Mucosa of descending colon (tissue), 3 donors: ENCODE data around the gene HOXC13. TPM values are rescaled to one million over a fixed set of nuclear protein-coding genes. Genes with fewer than 3 reads are reported as not detected.

ENCODE experiments used
- ATAC-seq: fragments of 200-7000 bp; cut with Tn5 transposase; one replicate; pipeline ENCODE4 v1.9.1; 2020; ENCODE audit warnings: mild to moderate bottlenecking, moderate library complexity
- DNase-seq, 3 donors: peaks; one replicate each; pipeline ENCODE4 v3.0.0-alpha.2; 2020
- H3K36me3 ChIP-seq: fragments of 200-600 bp; one replicate; pipeline ENCODE4 v1.8.0; 2021; ENCODE audit warnings: low read depth, mild to moderate bottlenecking
- H3K4me1 ChIP-seq: fragments of 200-600 bp; one replicate; pipeline ENCODE4 v1.8.0; 2021; ENCODE audit warnings: low read depth, mild to moderate bottlenecking
- H3K4me3 ChIP-seq: fragments of 200-600 bp; one replicate; pipeline ENCODE4 v1.8.0; 2021; ENCODE audit warnings: mild to moderate bottlenecking
- H3K9me3 ChIP-seq: fragments of 200-600 bp; one replicate; pipeline ENCODE4 v1.8.0; 2021; ENCODE audit warnings: mild to moderate bottlenecking
- intact Hi-C, 2 donors: fragments of 100-400 bp; cut with DNase I in 1 of 2; cut with micrococcal nuclease in 1 of 2; formaldehyde crosslinking; loops; one replicate each; pipeline versions ENCODE4 v1.11.0 to v1.11.1; 2022; cut with DNase I, micrococcal nuclease
- total RNA-seq, 3 donors: library from RNA; stranded (reverse); fragmentation: NEBNext Ultra II Directional in 2 of 3; extraction: Animal tissue kit (Norgen Biotek cat#: 25700) in 2 of 3; gene quantifications; one replicate each; pipeline versions ENCODE4 v1.2.1 to v1.2.4, GENCODE V29; 2021 to 2023
- TF ChIP-seq, protein P1 (sequence below): fragments of 200-600 bp; IDR thresholded peaks from one replicate; pipeline ENCODE4 v1.8.0; 2022; ENCODE audit warnings: antibody characterized with exemption, mild to moderate bottlenecking
- donor health status: DM: no; HTN: no; CAD: no; lungs with moderate emphysema.
- donor health status: DM: no; HTN: no; CAD: no.
- donor health status: DM: no; HTN: yes; CAD: no.

HOXC13 gene
- total RNA-seq, 3 donors from 2014 or later, result not detected

DNA sequence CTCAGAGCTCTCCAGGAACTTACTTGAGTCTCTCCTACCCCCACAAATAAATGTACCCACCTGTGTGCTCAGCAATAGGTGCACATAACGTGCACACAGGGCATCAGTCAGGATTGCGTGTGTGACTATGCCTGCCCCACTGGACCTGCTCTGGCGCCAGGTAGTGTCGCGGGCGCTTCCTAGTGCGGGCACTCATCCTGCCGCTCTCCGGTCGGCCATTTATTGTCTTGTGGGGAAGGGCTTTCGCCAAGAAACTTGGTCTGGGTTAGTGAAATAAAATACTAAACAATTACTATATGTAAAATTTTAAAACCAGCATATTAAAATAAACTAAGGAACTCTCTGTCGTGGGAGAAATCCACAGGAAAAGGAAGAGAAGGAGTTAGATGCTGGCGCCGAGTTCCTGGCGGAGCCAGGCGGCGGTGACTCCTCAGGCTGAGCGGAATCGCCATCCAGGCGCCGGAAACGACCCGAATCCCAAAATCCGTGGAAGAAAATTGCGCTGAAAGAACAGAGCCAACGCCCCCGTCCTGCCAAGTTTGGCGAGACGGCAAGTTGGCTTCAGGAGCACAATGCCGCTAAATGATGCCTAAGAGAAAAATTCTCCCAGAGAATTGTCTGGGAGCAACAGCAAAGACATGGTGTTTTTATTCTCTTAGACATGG is 7.9 kb upstream of the HOXC13 start:
- no peaks in the 10 kb centered on the region for H3K4me1 ChIP-seq
- H3K4me3 ChIP-seq, result no peak overlapping the region
- H3K9me3 ChIP-seq, result no peaks in the 10 kb centered on the region
- H3K36me3 ChIP-seq, result no peaks in the 10 kb centered on the region
- ATAC-seq (no peak), DNase-seq (no peak)
- intact Hi-C loops, result no loop called here
- TF ChIP-seq, protein P1, sequence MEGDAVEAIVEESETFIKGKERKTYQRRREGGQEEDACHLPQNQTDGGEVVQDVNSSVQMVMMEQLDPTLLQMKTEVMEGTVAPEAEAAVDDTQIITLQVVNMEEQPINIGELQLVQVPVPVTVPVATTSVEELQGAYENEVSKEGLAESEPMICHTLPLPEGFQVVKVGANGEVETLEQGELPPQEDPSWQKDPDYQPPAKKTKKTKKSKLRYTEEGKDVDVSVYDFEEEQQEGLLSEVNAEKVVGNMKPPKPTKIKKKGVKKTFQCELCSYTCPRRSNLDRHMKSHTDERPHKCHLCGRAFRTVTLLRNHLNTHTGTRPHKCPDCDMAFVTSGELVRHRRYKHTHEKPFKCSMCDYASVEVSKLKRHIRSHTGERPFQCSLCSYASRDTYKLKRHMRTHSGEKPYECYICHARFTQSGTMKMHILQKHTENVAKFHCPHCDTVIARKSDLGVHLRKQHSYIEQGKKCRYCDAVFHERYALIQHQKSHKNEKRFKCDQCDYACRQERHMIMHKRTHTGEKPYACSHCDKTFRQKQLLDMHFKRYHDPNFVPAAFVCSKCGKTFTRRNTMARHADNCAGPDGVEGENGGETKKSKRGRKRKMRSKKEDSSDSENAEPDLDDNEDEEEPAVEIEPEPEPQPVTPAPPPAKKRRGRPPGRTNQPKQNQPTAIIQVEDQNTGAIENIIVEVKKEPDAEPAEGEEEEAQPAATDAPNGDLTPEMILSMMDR, result no peak

DNA sequence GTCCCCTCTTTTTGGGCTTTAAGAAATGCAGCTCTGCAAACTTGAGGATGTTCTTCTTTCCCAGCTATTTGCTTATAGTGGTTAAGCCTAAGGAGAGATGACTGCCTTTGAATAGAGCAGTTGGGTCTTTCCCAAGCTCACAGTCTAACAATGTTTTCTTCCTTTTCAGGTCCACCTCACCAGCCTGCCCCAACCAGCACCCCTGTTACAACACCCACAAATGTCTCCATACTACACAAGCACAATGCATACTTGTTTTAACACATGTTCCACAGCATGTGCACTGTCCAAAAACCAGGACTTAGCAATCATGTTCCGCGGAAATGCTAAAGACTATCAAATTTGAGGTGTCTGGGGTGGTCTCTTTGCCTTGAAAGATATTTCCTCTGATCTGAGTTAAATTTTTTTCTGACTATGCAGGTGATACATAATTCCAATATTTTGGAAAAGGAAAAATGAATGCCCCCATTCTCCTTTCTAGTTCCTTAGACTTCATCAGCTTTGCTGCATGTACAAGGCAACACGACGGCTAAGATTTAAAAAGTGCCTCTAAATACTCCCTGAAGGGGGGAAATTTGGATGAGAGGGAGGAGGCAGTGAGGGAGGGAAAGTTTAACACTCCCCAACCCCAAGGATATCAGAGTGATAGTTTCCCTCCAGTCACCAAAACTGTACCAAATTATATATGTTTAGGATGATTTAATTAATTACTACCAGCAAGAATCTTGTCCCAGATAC is 6.6 kb upstream of the HOXC13 start:
- ATAC-seq, result no peak
- intact Hi-C loops, result no loop called here

DNA sequence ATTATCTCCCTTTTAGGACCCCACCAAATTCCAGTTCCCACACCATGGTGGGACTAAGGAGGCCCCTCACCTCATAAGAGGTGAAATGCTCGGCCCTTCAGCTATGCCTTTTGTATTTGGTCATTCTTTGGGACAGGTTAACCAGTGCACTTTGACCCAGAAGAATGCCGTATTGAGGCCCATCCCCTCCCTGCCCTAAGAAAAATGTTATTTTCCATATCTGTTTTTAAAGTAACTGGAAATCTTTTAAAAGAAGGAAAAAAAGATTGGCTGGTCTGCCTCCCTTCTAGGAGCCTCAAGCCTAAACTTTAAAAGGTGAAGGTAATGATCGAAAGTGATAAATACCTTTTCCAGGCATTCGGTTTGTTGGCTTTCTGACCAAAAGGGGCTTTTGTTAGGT is 5.7 kb upstream of the HOXC13 start:
- no peak for ATAC-seq
- TF ChIP-seq, protein P1, result no peak

More for the DNA sequence above, 6.6 kb upstream of the HOXC13 start:
- DNase-seq, result no peak
- H3K4me3 ChIP-seq, result no peak overlapping the region
- no peaks in the 10 kb centered on the region for H3K9me3 ChIP-seq
- no peaks in the 10 kb centered on the region for H3K4me1 ChIP-seq
- no peaks in the 10 kb centered on the region for H3K36me3 ChIP-seq
- TF ChIP-seq, protein P1, result no peak

DNA sequence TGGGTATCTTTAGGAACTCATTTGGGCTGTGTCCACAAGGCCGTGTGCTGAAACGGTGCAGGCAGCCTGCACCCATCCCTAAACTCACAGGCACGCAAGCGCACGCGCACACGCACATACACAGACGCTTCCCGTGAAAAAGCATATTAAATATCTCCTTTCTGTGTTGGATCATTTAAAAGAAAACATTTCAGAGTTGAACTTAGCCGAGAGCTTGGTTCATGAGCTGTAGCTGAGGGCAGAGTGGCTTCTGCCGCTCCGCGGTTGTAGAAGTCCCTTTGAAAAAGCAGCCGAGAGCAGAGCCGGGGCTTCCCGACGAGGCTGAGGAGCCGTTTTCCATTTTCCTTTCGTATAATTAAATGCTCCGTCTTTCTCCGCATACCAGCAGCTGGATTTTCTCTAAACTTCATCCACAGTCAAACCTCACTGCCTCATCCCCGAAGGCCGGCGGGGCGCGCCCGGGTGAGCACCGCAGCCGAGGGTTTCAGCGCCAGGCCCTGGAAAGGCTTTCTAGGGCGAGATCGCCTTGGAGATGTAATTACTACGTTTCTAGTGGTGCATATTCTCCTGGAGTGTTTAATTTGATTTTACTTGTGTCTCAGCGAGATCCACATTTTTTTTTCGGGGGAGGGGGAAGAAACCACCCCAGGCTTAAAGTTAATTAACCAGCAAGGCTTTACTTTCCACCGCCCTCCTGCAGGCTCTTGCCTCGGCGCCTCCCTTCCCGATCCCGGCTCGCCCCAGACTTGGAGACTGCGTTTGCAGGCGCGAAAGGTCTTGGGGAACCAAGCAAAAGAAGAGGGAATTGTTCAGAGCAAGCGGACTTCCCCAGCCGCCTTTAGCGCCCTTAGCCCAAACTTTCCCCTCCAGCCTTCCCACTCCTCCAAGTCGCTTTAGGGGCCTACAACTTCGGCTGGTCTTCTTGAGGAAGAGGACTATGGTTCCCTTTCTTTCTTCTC is 3.0 kb upstream of the HOXC13 start:
- TF ChIP-seq, protein P1, result no peak
- ATAC-seq, result no peak
- Histone ChIP-seq H3K36me3 (no peaks in the 10 kb centered on the region), H3K9me3 (no peaks in the 10 kb centered on the region), H3K4me3 (no peak overlapping the region), H3K4me1 (no peaks in the 10 kb centered on the region)
- DNase-seq, result no peak
- intact Hi-C loops, result no loop called here

More for the DNA sequence above, 5.7 kb upstream of the HOXC13 start:
- Histone ChIP-seq H3K9me3 (no peaks in the 10 kb centered on the region), H3K4me3 (no peak overlapping the region), H3K36me3 (no peaks in the 10 kb centered on the region), H3K4me1 (no peaks in the 10 kb centered on the region)
- no peak for DNase-seq
- intact Hi-C loops, result no loop called here

DNA sequence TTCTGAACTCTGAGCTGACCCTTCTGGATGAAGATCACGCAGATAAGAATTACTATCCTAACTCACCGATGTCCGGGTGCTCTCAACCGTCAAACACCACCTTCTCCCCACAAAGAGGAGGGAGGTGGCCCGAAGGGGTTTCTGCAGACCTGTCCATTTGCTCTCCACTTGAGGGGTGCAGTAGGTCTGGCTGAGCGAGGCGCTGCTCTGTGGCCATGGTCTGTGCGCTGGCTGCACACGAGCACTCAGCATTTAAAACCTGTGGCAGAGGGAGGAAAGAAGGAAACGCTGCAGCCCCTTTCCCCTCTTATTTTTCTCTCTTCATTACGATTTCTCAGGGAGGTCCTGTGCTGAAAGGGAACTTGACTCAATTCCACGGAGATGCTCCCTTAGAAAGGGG is 1.5 kb upstream of the HOXC13 start:
- Histone ChIP-seq H3K36me3 (no peaks in the 10 kb centered on the region), H3K9me3 (no peaks in the 10 kb centered on the region), H3K4me3 (no peak overlapping the region), H3K4me1 (no peaks in the 10 kb centered on the region)
- no peak for ATAC-seq
- TF ChIP-seq, protein P1, result no peak
- intact Hi-C loops, result no loop called here
- no peak for DNase-seq
